Measurements from ENCODE around the gene ETV6.
"Not testable (repeated sequence)": the region's sequence is repeated elsewhere in the genome, so short reads cannot be mapped to it uniquely, and the experiment has no call there.

- TF ChIP-seq CTCF, POLR2A (IDR thresholded peaks at IDR 0.05): not testable (repeated sequence)
These were observed 17.6 kb upstream of the ETV6 start for GRCh38 chr12:11631881-11632280.

All from lower leg skin (tissue), 3 donors.